PFSK-1 (cell line): ENCODE data around the gene FNDC3A.

Experiments used
- POLR2AphosphoS5 ChIP-seq: IDR thresholded peaks from 2 replicates; pipeline ENCODE4 v1.6.1; 2012; ENCODE audit warnings: low read depth, mild to moderate bottlenecking, control low read depth, low read length, moderate library complexity
- REST ChIP-seq, 2 experiments: IDR thresholded peaks; 2 replicates each; pipeline versions ENCODE4 v1.6.1 to v1.8.0; 2011 to 2012; ENCODE audit warnings: low read depth in 2 of 2, low read length in 2 of 2, control low read depth in 1 of 2, inconsistent platforms in 1 of 2, mild to moderate bottlenecking in 1 of 2, moderate library complexity in 1 of 2; ENCODE audit not compliant: insufficient read depth in 1 of 2
- SIN3A ChIP-seq: IDR thresholded peaks from 2 replicates; pipeline ENCODE4 v1.6.1; 2012; ENCODE audit warnings: mild to moderate bottlenecking, low read length, moderate library complexity, borderline replicate concordance; ENCODE audit not compliant: insufficient read depth
- TAF1 ChIP-seq: IDR thresholded peaks from 2 replicates; pipeline ENCODE4 v1.6.1; 2012; ENCODE audit warnings: low read length, control low read depth, borderline replicate concordance; ENCODE audit not compliant: insufficient read depth

GRCh38 chr13:49022472-49023144 lies 46.9 kb downstream of the FNDC3A start:
- no peak for TF ChIP-seq TAF1
- no peak for TF ChIP-seq POLR2AphosphoS5
- TF ChIP-seq REST (IDR thresholded peaks at IDR 0.05; ENCODE audit: insufficient read depth in 1 of 2, low read depth in 2 of 2, low read length in 2 of 2), result no peak
- TF ChIP-seq SIN3A, result no peak
